Stimulated activated CD4-positive, alpha-beta T cell treated with anti-CD3 and anti-CD28 coated beads, Interleukin-4, amount 100 ng/mL, for 48 hours (primary cell): ENCODE results near the gene AGRP.
"Not testable (repeated sequence)": the region's sequence is repeated elsewhere in the genome, so short reads cannot be mapped to it uniquely, and the experiment has no call there.

Experiments
- DNase-seq, 2 donors: peaks; one replicate each; pipeline ENCODE4 v3.0.0-alpha.2; 2020; ENCODE audit warnings: low read depth in 2 of 2

The AGRP gene

GRCh38 chr16:67504031-67505021, 21.0 kb upstream of the AGRP start:
- DNase-seq: no peak

GRCh38 chr16:67499106-67499505, 15.8 kb upstream of the AGRP start:
- no peak for DNase-seq

- no peak for DNase-seq
These were observed 7.2 kb upstream of the AGRP start for GRCh38 chr16:67490335-67491096.

GRCh38 chr16:67489401-67490083, 6.2 kb upstream of the AGRP start:
- no peak for DNase-seq

- not testable (repeated sequence) for DNase-seq
These were observed 4.2 kb upstream of the AGRP start for GRCh38 chr16:67487561-67487960.

- DNase-seq: no peak
These were observed 3.5 kb upstream of the AGRP start for GRCh38 chr16:67486805-67487204.

- DNase-seq: no peak
These were observed 581 bp upstream of the AGRP start for GRCh38 chr16:67483731-67484525.

- DNase-seq: no peak
These were observed 968 bp downstream of the AGRP start for GRCh38 chr16:67482233-67482924.

GRCh38 chr16:67481561-67482232, 1.6 kb downstream of the AGRP start:
- DNase-seq: peak; percentile 43 to 45

- DNase-seq: peak; percentile 98
These were observed 2.4 kb downstream of the AGRP start, which contains the start of gene ATP6V0D1 for GRCh38 chr16:67480833-67481560. Gene ATP6V0D1, minus strand, starts transcription at chr16:67481157. Its CDS starts 71 bp downstream, at chr16:67481086.

GRCh38 chr16:67477960-67478554, 5.3 kb downstream of the AGRP start:
- no peak for DNase-seq

GRCh38 chr16:67474551-67475455, 8.5 kb downstream of the AGRP start:
- no peak for DNase-seq

GRCh38 chr16:67471758-67472384, 11.5 kb downstream of the AGRP start:
- no peak for DNase-seq

GRCh38 chr16:67470359-67470758, 13.0 kb downstream of the AGRP start:
- no peak for DNase-seq

GRCh38 chr16:67468731-67469130, 14.6 kb downstream of the AGRP start:
- no peak for DNase-seq

- DNase-seq: no peak
These were observed 16.8 kb downstream of the AGRP start for GRCh38 chr16:67466581-67466980.

- no peak for DNase-seq
These were observed 18.8 kb downstream of the AGRP start for GRCh38 chr16:67464565-67464964.
